LNCAP (cell line): ENCODE measurements around the gene FEV.

Experiments used
- TF ChIP-seq, protein P1 (sequence below): fragments of 450-650 bp; IDR thresholded peaks from 2 replicates; pipeline ENCODE4 v1.5.1; 2017; ENCODE audit warnings: mild to moderate bottlenecking

FEV gene

GRCh38 chr2:218975060-218975777 lies 9.8 kb downstream of the FEV start:
- TF ChIP-seq, protein P1, sequence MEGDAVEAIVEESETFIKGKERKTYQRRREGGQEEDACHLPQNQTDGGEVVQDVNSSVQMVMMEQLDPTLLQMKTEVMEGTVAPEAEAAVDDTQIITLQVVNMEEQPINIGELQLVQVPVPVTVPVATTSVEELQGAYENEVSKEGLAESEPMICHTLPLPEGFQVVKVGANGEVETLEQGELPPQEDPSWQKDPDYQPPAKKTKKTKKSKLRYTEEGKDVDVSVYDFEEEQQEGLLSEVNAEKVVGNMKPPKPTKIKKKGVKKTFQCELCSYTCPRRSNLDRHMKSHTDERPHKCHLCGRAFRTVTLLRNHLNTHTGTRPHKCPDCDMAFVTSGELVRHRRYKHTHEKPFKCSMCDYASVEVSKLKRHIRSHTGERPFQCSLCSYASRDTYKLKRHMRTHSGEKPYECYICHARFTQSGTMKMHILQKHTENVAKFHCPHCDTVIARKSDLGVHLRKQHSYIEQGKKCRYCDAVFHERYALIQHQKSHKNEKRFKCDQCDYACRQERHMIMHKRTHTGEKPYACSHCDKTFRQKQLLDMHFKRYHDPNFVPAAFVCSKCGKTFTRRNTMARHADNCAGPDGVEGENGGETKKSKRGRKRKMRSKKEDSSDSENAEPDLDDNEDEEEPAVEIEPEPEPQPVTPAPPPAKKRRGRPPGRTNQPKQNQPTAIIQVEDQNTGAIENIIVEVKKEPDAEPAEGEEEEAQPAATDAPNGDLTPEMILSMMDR: no peak

GRCh38 chr2:218970894-218971293 lies 14.1 kb downstream of the FEV start:
- TF ChIP-seq, protein P1: no peak

GRCh38 chr2:218964041-218964771 lies 20.8 kb downstream of the FEV start:
- TF ChIP-seq, protein P1: no peak

DNA sequence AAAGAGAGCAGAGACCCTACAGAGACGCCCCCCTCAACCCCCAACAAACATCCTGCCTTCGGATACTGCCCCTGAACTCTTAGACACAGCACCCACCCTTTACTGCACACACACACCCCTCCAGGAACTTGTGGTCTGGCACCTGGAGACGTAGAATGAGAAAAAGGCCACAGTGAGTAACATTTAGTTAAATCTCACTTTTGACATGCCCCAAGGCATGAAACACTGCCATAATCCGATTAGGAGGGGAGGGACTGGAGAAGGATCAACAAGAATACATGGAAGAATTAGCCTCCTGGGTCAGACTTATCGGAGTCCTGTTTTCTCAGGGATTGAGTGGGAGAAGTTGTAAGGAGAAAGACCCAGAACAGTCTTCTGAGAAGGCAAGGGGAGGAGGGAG lies 21.4 kb downstream of the FEV start:
- TF ChIP-seq, protein P1: no peak

DNA sequence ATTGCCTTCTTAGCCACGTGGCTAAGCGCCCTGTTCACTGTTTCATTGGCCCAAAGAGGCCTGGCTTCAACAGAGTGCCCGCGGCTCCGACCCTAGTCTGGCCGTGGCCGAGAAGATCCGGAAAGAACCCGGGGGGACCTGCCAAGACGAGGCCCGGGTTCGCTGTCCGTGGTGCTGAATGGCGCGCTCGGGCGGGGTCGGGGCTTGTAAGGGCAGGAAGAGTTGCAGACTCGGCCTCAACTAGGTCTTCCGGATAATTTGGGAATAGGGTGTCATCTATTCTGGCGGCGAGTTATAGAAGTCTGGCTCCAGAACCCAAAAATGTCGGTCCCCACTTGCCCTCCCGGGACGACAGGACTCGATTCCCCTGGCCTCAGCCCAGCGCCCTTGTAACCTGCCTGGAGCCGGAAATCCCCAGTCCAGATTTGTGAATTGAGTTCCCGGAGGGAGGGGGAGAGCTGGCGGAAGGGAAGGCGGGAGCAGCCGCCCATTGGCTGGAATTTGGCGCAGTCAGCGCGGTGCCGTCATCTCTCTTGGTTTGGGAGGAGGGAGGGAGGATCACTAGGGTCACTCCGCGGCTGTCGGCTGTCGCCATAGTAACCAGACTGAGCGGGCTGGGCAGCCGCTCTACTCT lies 22.0 kb downstream of the FEV start:
- TF ChIP-seq, protein P1: no peak

DNA sequence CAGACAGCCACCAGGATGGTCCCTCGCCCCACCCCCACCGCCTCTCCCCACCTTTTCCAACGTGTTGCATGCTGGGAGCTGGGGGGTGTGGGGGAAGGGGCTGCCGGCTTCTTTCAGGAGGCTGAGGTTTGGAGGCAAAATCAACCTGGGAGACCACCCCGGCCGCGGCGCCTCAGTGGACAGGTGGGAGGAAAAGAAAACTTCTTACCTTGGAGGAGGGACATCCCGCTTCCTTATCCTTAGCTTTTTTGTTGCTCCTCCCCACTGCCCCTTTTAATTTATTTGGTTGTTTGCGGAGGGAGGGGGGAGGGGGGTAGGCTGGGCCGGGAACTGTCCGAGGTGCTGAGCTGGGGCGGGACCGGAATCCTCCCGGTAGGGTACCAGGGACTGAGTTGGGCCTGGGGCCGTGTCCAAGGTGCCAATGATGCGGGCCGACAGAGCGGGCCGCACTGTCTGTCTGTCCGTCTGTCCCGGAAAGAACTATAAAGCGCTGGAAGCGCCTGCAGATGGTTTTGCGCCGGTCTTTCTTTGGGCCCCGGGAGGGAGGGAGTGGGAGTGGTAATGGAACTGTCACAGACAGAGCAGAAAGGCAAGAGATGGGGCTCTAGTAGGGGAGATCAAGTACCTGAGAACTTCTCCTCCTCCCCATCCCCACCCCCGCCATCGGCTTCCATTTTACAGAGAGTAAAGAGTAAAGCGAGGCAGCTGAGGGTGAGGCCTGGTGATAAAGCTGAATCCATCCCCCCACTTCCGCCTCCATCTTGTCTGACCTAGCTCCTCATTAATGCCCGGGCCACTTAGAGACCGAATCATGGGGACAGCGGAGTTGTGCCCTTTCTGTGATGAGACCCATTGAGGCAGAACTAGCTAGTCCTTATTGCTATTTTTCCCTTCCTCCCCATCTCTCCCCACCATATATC lies 23.1 kb downstream of the FEV start:
- TF ChIP-seq, protein P1: no peak

GRCh38 chr2:218961229-218961628 lies 23.8 kb downstream of the FEV start:
- TF ChIP-seq, protein P1: no peak
